C4-2B (cell line): ENCODE measurements around the gene ARL17B.
"Not testable (repeated sequence)": the region's sequence is repeated elsewhere in the genome, so short reads cannot be mapped to it uniquely, and the experiment has no call there.

Experiments used
- H3K27ac ChIP-seq: fragments of 450-650 bp; 2 replicates; pipeline ENCODE4 v1.5.1; 2017
- CTCF ChIP-seq: fragments of 450-650 bp; conservative IDR thresholded peaks from 2 replicates; pipeline ENCODE4 v1.5.1; 2017; ENCODE audit warnings: mild to moderate bottlenecking
- ZFX ChIP-seq: fragments of 450-650 bp; IDR thresholded peaks from 2 replicates; pipeline ENCODE4 v1.6.1; 2017

The ARL17B gene

GRCh38 chr17:46266656-46267544 is 94.7 kb downstream of the ARL17B start:
- H3K27ac ChIP-seq: peak overlapping the region; percentile 74
- TF ChIP-seq CTCF: no peak
- TF ChIP-seq ZFX: peak; percentile 89

GRCh38 chr17:46266063-46266655 is 95.4 kb downstream of the ARL17B start:
- peak overlapping the region; percentile 74 for H3K27ac ChIP-seq

- H3K27ac ChIP-seq: no peak overlapping the region
- TF ChIP-seq CTCF (no peak), ZFX (no peak)
Measured at GRCh38 chr17:46264456-46265198, 96.9 kb downstream of the ARL17B start.

- TF ChIP-seq CTCF: no peak
- TF ChIP-seq ZFX: no peak
- H3K27ac ChIP-seq: no peak overlapping the region
Measured at GRCh38 chr17:46262271-46262670, 99.3 kb downstream of the ARL17B start.

- not testable (repeated sequence) for H3K27ac ChIP-seq
Measured at GRCh38 chr17:46259845-46260661, 101.5 kb downstream of the ARL17B start.

- H3K27ac ChIP-seq: not testable (repeated sequence)
Measured at GRCh38 chr17:46256369-46256768, 105.2 kb downstream of the ARL17B start.

- not testable (repeated sequence) for H3K27ac ChIP-seq
Measured at GRCh38 chr17:46254215-46254614, 107.4 kb downstream of the ARL17B start.

- TF ChIP-seq CTCF: peak; percentile 62
- H3K27ac ChIP-seq: not testable (repeated sequence)
Measured at GRCh38 chr17:46253722-46254121, 107.8 kb downstream of the ARL17B start.

GRCh38 chr17:46252804-46253203 is 108.8 kb downstream of the ARL17B start:
- H3K27ac ChIP-seq: not testable (repeated sequence)

GRCh38 chr17:46249153-46249552 is 112.4 kb downstream of the ARL17B start:
- H3K27ac ChIP-seq: not testable (repeated sequence)

GRCh38 chr17:46244949-46245768 is 116.4 kb downstream of the ARL17B start:
- H3K27ac ChIP-seq: not testable (repeated sequence)

GRCh38 chr17:46244339-46244913 is 117.1 kb downstream of the ARL17B start:
- not testable (repeated sequence) for H3K27ac ChIP-seq

GRCh38 chr17:46243928-46244327 is 117.6 kb downstream of the ARL17B start:
- not testable (repeated sequence) for H3K27ac ChIP-seq

- not testable (repeated sequence) for H3K27ac ChIP-seq
Measured at GRCh38 chr17:46243505-46243904, 118.1 kb downstream of the ARL17B start.
